Type B pancreatic cell (in vitro differentiated cells): ENCODE data around the gene LSM14B. TPM values are rescaled to one million over a fixed set of nuclear protein-coding genes. Genes with fewer than 3 reads are reported as not detected.
"Not testable (repeated sequence)": the region's sequence is repeated elsewhere in the genome, so short reads cannot be mapped to it uniquely, and the experiment has no call there.

Experiments used
- DNase-seq: peaks from one replicate; pipeline ENCODE4 v3.0.0; 2021; ENCODE audit warnings: mixed read lengths; ENCODE audit not compliant: unreplicated experiment; ENCODE audit errors: extremely low spot score
- H3K27ac Mint-ChIP-seq: 2 replicates; pipeline ENCODE4 v1.8.0; 2021; ENCODE audit warnings: mild to moderate bottlenecking, mixed read lengths
- H3K27me3 Mint-ChIP-seq: 2 replicates; pipeline ENCODE4 v1.8.0; 2021; ENCODE audit warnings: mixed read lengths
- H3K36me3 Mint-ChIP-seq: 2 replicates; pipeline ENCODE4 v1.8.0; 2021; ENCODE audit warnings: mixed read lengths
- H3K4me1 Mint-ChIP-seq: one replicate; pipeline ENCODE4 v1.8.0; 2021; ENCODE audit warnings: mixed read lengths; ENCODE audit not compliant: unreplicated experiment
- H3K4me3 Mint-ChIP-seq: 2 replicates; pipeline ENCODE4 v1.8.0; 2021; ENCODE audit warnings: mild to moderate bottlenecking, mixed read lengths
- H3K9me3 Mint-ChIP-seq: 2 replicates; pipeline ENCODE4 v1.8.0; 2021; ENCODE audit warnings: mixed read lengths
- CTCF ChIP-seq: fragments of 200-600 bp; sonication (generic); conservative IDR thresholded peaks from 2 replicates; pipeline ENCODE4 v1.5.0; 2021; ENCODE audit warnings: antibody characterized with exemption, mild to moderate bottlenecking
- total RNA-seq: library from RNA; stranded (reverse); gene quantifications from 2 replicates; pipeline ENCODE4 v1.2.1, GENCODE V29; 2021; ENCODE audit warnings: low replicate concordance

LSM14B gene
- total RNA-seq, 1 donor from 2014 or later = 66.3 TPM

- H3K9me3 Mint-ChIP-seq = no peaks in the 10 kb centered on the region
- TF ChIP-seq CTCF = no peak
- H3K4me3 Mint-ChIP-seq = no peak overlapping the region
- DNase-seq = no peak
- H3K27ac Mint-ChIP-seq = no peak overlapping the region
- H3K36me3 Mint-ChIP-seq = peaks cover 6% of the 10 kb centered on the region
- H3K4me1 Mint-ChIP-seq = peaks cover 39% of the 10 kb centered on the region
- no peaks in the 10 kb centered on the region for H3K27me3 Mint-ChIP-seq
These were observed 25.3 kb downstream of the LSM14B start for GRCh38 chr20:62147528-62147927.

- not testable (repeated sequence) for DNase-seq, H3K27me3 Mint-ChIP-seq, H3K9me3 Mint-ChIP-seq, H3K4me3 Mint-ChIP-seq, H3K27ac Mint-ChIP-seq
- Mint-ChIP-seq H3K4me1 (peaks cover 39% of the 10 kb centered on the region), H3K36me3 (peaks cover 11% of the 10 kb centered on the region)
These were observed 26.1 kb downstream of the LSM14B start for GRCh38 chr20:62148383-62148782.

GRCh38 chr20:62148908-62149314 lies 26.6 kb downstream of the LSM14B start:
- TF ChIP-seq CTCF = no peak
- Mint-ChIP-seq H3K4me1 (peaks cover 39% of the 10 kb centered on the region), H3K27ac (peak overlapping the region; percentile 72), H3K36me3 (peaks cover 13% of the 10 kb centered on the region), H3K9me3 (no peaks in the 10 kb centered on the region), H3K27me3 (no peaks in the 10 kb centered on the region), H3K4me3 (no peak overlapping the region)
- DNase-seq = no peak

- no peak for TF ChIP-seq CTCF
- no peaks in the 10 kb centered on the region for H3K27me3 Mint-ChIP-seq
- H3K36me3 Mint-ChIP-seq = peaks cover 18% of the 10 kb centered on the region
- H3K9me3 Mint-ChIP-seq = no peaks in the 10 kb centered on the region
- peaks cover 36% of the 10 kb centered on the region for H3K4me1 Mint-ChIP-seq
- no peak overlapping the region for H3K4me3 Mint-ChIP-seq
- DNase-seq = no peak
- peak overlapping the region; percentile 72 for H3K27ac Mint-ChIP-seq
These were observed 27.4 kb downstream of the LSM14B start for GRCh38 chr20:62149532-62150309.

GRCh38 chr20:62150310-62150575 lies 28.0 kb downstream of the LSM14B start:
- no peak for DNase-seq
- Mint-ChIP-seq H3K36me3 (peaks cover 21% of the 10 kb centered on the region), H3K9me3 (no peaks in the 10 kb centered on the region), H3K4me3 (no peak overlapping the region), H3K27me3 (no peaks in the 10 kb centered on the region), H3K4me1 (peaks cover 30% of the 10 kb centered on the region), H3K27ac (peak overlapping the region; percentile 72)
- no peak for TF ChIP-seq CTCF

GRCh38 chr20:62151225-62151624 lies 28.9 kb downstream of the LSM14B start:
- Mint-ChIP-seq H3K4me1 (peaks cover 30% of the 10 kb centered on the region), H3K27me3 (no peaks in the 10 kb centered on the region), H3K4me3 (no peak overlapping the region), H3K27ac (no peak overlapping the region), H3K9me3 (no peaks in the 10 kb centered on the region), H3K36me3 (peaks cover 18% of the 10 kb centered on the region)
- no peak for TF ChIP-seq CTCF
- no peak for DNase-seq
